Central memory CD4-positive, alpha-beta T cell (primary cell): ENCODE results near the gene XKR7.
"Not testable (repeated sequence)": the region's sequence is repeated elsewhere in the genome, so short reads cannot be mapped to it uniquely, and the experiment has no call there.

Experiments
- DNase-seq: peaks from one replicate; pipeline ENCODE4 v3.0.0; 2022
- total RNA-seq, 3 experiments: gene quantifications; one replicate each; lab custom pipeline; 2026; lab: John Stamatoyannopoulos, UW

The XKR7 gene, protein sequence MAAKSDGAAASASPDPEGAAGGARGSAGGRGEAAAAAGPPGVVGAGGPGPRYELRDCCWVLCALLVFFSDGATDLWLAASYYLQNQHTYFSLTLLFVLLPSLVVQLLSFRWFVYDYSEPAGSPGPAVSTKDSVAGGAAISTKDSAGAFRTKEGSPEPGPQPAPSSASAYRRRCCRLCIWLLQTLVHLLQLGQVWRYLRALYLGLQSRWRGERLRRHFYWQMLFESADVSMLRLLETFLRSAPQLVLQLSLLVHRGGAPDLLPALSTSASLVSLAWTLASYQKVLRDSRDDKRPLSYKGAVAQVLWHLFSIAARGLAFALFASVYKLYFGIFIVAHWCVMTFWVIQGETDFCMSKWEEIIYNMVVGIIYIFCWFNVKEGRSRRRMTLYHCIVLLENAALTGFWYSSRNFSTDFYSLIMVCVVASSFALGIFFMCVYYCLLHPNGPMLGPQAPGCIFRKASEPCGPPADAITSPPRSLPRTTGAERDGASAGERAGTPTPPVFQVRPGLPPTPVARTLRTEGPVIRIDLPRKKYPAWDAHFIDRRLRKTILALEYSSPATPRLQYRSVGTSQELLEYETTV
- 0 to 0.11 (median 0) reads per million in 3 experiments for total RNA-seq

DNA sequence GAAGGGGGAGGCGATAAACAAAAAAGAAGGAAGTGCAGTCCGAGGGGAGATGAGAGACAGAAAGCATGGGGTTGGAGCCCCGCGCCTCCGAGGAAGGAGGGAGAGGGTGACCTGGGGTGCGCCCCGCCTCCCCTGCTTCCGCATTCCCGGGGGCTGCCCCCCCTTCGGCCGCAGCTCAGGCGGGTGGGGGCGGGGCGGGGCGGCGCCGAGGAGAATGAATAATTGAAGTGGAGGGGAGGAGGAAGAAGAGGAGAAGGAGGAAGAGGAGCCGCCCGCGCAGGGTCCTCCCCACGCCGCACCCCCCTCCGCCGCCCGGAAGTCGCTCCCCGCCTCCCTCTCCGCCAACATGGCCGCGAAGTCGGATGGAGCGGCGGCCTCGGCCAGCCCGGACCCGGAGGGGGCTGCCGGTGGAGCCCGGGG lies at the start of gene XKR7:
TSS of gene XKR7 (plus strand) at position 322 of the 420 bp plus-strand sequence. CDS start at position 347, 25 bp downstream.
- no peak for DNase-seq

DNA sequence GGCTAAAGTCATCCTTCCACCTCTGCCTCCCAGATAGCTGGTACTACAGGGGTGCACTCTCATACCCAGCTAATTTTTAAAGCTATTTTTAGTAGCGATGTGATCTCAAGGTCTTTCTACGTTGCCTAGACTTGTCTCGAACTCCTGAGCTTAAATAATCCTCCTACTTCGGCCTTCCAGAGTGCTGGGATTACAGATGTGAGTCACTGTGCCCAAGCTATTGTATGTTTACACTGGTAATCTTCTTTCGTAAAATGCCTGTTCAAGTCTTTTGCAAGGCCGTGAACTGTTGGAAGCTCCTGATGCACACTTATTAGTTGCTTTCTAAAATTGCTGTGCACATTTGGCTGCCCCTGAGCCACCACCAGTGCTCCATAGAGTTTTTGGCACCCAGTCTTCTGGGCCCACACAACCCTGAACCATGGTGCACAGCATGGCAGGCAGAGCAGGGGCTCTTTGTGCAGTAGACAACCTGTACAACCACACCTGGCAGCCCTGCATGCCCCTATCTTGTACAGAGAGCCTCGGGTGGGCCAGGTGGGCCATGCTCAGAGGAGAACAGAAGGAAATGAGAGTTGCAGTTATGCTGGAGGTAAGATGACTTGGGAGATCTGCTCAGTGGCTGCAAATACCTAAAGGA lies 49.4 kb upstream of the XKR7 start:
- DNase-seq: no peak

DNA sequence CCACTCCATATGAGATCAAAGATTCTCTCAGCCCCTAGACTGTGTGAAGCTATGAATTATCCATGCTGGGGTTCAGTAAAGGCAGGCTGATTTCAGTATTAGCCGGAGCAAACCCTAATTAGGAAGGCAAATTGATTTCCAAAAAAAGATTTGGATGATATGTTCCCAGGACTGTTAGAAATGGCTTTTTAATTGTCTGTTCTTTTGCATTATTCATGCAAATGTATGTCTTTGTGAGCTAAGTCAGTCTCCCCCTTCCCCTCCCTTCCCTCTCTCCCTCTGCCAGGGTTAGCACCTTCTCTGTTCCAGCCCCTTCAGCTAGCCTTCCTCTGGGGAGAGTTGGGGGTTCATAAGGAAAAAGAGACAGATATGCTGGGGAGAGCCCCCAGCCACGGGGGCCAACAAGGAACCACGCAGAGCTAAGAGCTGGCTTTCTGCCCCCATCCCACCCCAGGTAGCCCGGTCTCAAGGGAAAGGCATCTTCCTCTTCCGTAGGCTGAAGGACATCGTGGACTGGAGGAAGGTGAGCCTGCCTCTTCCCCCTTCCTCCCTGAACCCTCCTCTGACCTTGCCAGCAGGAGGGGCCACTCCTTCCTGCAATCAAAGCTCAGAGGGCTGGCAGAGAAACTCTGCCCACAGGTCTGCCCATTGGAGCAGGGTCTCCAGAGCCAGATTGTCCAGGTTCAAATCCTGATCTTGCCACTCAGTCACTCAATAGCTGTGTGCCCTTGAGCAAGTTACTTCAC lies 48.4 kb upstream of the XKR7 start:
- no peak for DNase-seq

DNA sequence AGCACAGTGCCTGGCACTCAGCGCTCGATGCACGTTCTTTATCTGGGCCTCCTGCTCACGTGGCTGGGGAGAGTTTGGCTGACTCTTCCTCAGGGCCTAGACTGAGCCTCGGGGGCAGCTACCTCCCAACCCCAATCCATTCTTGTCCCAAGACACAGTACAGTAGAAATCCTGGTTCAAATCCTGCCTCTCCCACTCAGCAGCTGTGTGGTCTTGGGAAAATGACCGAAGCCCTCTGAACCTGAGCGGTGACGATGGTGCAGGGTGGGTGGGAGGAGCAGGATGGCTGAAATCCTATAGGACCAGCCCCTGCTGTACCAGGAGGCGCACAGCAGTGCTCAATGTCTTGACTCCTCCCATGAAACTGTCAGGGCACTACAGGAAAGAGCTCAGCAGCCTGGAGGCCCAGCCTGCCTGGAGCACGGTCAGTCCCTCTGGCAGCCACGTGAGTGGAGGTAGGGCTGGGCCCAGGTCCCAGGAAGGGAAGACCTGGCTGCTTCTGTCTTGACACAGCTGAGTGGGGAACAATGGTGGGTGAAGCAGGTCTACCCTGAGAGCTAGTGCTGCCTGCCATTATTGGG lies 47.6 kb upstream of the XKR7 start:
- no peak for DNase-seq

DNA sequence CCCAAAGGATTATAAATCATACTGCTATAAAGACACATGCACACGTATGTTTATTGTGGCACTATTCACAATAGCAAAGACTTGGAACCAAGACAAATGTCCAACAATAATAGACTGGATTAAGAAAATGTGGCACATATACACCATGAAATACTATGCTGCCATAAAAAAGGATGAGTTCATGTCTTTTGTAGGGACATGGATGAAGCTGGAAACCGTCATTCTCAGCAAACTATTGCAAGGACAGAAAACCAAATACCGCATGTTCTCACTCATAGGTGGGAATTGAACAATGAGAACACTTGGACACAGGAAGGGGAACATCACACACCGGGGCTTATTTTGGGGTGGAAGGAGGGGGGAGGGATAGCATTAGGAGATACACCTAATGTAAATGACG lies 46.5 kb upstream of the XKR7 start:
- not testable (repeated sequence) for DNase-seq

DNA sequence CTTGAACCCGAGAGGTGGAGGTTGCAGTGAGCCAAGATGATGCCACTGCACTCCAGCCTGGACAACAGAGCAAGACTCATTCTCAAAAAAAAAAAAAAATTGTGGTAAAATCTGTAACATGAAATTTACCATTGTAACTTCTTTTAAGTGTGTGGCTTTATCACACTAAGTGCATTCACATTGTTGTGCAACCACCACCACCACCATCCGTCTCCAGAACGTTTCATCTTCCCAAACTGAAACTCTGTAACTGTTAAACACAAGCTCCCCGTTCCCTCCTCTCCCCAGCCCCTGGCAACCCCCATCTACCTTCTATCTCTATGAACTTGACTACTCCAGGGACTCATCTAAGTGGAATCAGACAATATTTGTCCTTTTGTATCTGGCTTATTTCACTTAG lies 45.8 kb upstream of the XKR7 start:
- DNase-seq: no peak

DNA sequence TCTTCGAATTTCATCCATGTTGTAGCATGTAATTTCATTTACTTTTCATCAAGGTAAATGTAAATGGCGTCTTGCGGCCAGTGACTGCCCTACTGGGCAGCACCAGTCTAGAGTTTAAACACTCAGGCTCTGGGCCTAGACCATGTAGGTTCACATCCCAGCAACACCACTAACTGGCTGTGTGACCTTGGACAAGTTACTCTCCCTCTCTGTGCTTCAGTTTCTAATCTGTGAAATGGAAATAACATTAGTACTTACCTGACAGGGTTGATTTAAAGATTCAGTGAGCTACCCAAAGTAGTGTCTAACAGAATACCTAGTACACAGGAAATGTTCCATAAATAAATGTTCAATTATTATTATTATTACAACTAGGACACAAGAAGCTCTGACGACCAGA lies 45.4 kb upstream of the XKR7 start:
- no peak for DNase-seq

DNA sequence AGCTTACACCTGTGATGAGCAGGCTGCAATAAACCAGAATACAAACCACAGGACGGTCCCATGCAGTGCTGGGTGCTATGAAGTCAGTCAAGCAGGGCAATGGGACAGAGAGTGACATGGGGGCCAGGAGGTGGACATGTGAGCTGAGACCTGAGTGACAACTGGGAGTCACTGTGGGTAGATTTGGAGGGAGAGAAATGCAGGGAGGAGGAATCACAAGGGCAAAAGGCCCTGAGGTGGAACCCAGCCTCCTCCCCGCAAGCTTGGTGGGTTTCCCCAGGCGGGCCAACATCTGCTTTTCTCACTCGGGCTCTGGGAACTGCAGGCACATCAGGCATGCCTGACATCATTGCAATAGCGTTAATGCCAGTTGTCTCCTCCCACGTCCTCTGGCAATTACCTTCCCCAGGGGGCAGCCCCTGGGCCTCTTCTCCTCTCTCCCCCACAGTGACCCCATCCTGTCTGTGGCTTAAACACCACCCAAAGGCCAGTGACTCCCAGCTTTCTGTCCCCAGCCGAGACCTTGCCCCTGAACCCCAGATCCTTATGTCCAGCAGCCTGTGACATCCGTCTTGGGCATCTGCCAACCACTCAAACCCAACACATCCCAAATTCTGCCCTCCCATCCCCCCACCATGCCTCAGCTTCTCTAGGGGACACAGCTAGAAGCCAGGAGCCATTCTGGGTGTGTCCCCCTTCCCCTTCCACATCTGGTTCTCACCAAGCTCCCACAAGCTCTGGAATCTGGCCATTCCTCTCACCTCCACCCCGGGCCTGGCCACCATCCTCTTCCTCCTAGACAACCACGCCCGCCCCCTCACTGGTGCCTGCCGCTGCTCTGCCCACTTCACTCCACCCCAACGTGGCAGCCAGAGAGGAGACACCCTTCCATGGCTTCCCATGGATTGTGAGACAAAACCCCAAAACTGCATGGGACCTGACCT lies 44.3 kb upstream of the XKR7 start:
- DNase-seq: no peak

DNA sequence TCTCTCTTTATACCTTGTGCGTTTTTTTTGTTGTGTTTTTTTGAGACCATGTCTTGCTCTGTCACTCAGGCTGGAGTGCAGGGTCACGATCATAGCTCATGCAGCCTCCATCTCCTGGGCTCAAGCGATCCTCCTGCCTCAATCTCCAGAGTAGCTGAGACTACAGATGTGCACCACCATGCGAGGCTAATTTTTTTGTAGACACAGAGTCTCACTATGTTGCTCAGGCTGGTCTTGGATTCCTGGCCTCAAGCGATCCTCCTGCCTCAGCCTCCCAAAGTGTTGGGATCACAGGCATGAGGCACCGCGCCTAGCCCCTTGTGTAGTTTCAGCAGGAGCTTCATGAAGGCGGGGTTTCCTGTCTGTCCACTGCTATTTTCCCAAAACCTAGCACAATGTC lies 43.4 kb upstream of the XKR7 start:
- no peak for DNase-seq

DNA sequence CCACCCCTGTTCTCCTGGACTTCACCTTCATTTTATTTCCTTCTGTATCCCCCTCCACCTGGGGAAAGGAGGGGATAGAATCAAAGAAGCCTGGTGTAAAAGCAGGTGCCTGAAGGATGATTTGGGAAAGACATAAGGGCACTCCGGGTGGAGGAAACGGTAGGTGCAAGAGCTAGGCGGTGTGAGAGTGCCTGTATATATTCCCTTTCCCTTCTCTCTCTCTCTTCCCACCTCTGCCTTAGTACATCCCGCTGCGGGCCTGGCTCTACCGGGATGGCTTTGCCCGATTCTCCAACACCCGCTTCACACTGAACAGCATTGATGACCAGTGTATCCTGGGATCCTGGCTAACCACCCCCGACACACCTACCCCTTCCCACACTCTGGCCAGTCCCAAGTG lies 42.3 kb upstream of the XKR7 start:
- DNase-seq: no peak

DNA sequence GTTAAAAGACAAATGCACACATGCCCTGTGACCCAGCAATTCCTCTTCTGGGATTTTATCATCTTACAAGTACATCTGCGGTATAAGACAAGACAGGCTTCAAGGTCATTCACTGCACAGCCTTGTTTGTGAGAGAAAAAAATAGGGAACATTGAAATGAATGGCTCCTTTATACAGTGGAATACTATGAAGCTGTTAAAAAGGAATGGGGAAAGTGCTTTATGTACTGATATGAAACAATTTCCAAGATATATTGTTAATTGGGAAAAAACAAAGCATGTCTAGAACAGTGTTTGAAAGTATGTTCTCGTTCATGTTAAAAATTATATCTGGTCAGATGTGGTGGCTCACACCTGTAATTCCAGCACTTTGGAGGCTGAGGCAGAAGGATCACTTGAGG lies 41.5 kb upstream of the XKR7 start:
- DNase-seq: no peak

DNA sequence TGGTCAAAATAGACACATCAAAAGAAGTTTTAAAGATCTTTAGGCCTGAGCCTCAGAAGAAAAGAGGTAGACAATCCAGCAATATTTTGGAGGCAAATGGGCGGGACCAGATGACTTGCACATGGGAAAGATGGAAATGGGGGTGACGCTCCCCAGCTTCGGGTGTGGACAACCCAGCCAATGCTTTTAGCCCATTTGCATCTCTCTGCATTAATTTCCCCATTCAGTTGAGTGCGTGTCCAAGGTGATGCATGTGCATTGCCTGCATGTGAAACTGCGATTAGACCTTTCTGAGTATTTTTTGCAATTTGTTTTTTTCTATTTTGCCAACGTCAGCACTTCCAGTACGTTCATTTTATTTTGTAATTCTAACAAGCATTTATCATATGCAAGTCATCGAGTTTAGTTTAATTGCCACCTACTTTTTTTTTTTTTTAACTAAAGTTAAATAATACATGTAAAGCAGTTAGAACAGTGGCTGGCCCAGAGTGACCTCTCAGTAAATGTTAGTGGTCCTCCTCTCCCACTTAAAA lies 40.3 kb upstream of the XKR7 start:
- no peak for DNase-seq

DNA sequence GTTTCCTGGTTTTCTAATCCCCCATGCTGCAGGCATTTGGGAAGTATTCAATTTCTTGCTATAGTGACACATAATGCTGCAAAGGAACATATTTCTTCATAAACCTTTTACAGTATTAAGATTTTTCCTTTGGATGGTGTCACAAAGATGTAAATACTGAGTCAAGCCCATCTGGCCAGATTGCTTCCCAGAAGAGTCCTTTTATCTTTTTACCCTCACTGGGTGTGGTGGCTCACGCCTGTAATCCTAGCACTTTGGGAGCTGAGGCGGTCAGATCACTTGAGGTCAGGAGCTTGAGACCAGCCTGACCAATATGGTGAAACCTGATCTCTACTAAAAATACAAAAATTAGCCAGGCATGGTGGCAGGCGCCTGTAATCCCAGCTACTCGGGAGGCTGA lies 38.3 kb upstream of the XKR7 start:
- DNase-seq: not testable (repeated sequence)

DNA sequence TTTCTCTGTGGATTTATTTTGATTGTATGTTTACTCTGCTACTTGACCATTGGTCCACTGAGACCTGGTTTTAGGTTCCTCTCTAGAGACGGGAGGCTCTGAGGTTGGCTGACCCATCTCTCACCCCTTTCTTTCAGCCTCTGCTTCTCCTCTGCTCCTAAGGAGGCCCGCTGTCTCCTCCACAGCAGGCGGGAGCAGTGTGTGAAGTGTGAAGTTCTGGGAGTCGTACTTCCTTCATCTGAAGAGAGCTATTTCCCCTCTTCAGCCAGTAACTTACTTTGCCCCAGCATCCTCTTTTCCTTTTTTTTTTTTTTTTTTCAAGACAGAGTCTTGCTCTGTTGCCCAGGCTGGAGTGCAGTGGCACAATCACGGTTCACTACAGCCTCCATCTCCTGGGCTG lies 37.2 kb upstream of the XKR7 start:
- no peak for DNase-seq

DNA sequence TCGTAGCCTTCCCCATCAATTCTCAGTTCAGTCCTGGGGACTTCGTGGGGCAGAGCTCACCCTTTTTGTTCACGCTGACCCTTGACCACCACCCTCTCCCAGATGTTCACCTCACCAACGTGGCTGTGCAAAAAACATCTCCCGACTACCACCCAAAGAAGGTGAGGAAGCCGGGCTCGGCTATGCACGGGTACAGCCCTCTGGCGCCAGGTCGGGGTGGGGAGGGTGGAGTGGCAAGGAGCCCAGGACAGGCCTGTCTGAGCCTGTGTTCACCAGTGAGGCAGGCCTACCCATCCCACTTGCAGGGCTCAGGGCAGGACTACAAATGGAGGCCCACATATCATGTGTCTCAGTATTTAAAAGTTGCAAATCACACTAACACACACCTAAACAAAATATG lies 34.3 kb upstream of the XKR7 start:
- DNase-seq: no peak

DNA sequence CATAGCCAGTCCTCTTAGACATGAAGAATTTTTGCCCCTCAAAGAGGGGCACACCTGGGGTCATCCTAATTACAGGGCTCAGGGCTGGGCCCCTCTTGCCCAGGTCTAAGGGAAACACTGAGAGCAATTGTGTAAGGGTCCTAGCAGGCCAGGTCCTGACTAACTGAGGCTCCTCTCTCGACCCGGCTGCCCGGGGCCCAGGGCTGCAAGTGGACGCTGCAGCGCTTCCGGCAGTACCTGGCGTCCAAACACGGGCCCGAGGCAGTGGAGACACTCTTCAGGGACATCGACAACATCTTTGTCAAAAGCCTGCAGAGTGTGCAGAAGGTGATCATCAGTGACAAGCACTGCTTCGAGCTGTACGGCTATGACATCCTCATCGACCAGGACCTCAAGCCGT lies 33.5 kb upstream of the XKR7 start:
- no peak for DNase-seq

DNA sequence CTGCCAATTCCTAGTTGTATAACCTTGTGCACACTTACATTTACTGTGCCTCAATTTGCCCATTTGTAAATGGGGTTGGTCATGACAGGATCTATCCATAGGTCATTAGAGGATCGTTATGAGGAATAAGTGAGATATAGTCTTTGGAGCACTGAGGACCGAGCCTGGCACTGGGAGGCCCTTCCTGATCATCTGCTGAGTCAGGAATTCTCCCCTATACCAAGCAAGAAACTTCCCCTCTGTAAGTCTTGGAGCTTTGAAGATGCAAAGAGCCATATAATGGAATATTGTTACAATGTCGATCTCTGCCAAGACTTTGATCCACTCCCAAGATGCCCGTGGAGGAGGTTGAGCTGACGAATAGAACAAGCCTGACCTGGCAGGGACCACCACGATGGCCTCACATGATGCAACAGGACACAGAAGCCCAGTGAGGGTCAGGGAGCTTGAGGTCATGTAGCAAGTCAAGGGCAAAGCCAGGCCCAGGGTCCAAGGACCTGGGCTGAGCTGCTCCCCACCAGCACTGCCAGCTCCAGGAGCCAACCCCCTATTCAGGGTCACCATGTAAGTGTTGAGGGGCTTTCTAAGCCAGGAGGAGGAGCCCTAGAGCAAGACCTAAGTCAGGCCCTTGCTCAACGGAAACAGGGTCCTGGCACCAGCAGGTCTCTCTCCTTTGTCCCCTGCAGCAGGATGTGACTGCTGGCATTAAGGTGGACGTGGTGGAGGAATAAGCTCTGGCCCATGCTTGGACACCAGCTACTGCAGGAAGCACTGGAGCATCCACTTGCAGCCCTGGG lies 32.8 kb upstream of the XKR7 start:
- DNase-seq: no peak

DNA sequence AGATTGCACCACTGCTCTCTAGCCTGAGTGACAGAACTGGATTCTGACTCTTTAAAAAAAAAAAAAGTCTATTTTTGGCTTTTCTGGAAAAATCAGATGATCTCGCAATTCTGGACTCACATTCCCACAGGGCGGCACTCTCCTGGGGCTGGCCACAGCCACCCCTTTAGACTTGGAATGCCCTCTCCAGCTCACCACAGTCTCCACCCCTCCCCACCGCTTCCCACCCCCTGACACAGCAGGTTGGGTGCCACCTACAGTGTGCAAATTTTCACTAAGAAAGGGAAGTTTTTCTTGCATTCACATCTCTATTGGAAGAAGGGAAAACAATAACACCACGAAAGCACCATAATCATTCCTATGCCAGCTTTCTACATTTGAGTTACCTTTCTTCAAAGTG lies 31.5 kb upstream of the XKR7 start:
- no peak for DNase-seq

DNA sequence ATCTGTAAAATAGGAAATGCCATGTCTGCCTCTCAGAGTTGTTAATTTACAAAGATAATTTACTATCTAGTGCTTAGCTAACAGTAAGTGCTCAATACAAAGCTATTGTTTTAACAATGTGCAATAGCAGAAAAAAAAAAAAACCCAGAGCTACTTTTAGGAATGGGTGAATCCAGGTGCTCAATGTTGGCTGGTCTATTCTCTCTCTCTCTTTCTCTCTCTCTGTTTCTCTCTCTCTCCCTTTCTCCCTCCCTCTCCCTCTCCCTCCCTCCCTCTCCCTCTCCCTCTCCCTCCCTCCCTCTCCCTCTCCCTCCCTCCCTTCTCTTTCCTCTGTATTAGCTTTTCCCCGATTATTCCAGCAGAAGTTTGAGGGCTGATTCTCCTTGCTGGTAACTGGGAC lies 30.1 kb upstream of the XKR7 start:
- no peak for DNase-seq

DNA sequence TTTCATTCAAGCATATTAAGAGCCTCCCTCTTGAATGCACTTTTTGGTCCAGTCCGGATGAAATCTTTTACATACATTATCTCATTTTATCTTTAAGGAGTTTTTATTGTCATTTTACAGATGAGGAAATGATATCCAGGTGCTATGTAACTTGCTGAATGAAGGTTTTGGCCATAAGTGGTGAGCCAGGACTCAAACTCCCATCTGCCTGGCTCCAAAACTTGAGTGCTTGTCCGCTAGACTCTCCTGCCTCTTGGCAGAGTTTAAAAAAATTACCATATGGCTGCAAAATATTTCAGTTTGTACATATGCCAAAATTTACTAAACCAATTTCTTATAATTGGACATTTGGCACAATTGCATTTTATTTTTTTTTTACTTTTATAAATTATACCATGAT lies 28.3 kb upstream of the XKR7 start:
- DNase-seq: no peak

DNA sequence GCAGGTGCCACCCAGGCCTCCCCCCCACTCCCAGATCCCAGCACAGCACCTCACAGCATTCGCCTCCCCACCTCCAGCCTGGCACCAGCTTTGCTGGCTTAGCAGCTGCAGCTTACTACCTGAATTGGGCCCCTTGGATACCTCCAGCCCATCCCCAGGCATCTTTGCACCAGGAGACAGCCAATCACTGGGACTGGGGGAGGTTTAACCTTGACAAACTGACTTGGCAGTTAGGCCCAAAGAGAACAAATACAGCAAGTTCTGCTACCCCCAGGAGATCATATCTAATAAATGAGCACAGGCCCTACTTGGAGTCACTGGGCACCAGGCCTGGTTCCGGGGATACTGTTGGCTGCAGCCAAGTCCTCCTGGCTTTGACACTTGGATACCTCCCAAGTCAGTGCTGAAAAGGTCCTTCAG lies 24.9 kb upstream of the XKR7 start:
- DNase-seq: no peak
